Duodenal mucosa (tissue), 2 donors: Measurements from ENCODE around the gene GDNF.
"Not testable (repeated sequence)": the region's sequence is repeated elsewhere in the genome, so short reads cannot be mapped to it uniquely, and the experiment has no call there.

Experiments used
- H3K27ac ChIP-seq: one replicate; pipeline ENCODE4 v1.7.0; 2013; ENCODE audit warnings: low read depth, low read length
- H3K27me3 ChIP-seq, 2 donors: one replicate each; pipeline ENCODE4 v1.7.0; 2013; ENCODE audit warnings: low read length in 2 of 2, control low read depth in 1 of 2; ENCODE audit not compliant: insufficient read depth in 2 of 2, control insufficient read depth in 1 of 2
- H3K36me3 ChIP-seq, 2 donors: one replicate each; pipeline ENCODE4 v1.7.0; 2013; ENCODE audit warnings: low read length in 2 of 2, control low read depth in 1 of 2; ENCODE audit not compliant: insufficient read depth in 2 of 2, control insufficient read depth in 1 of 2
- H3K4me1 ChIP-seq, 2 donors: one replicate each; pipeline ENCODE4 v1.7.0; 2013; ENCODE audit warnings: low read length in 2 of 2, control low read depth in 1 of 2; ENCODE audit not compliant: insufficient read depth in 2 of 2, control insufficient read depth in 1 of 2
- H3K4me3 ChIP-seq, 2 donors: one replicate each; pipeline ENCODE4 v1.7.0; 2013; ENCODE audit warnings: low read length in 2 of 2, low read depth in 1 of 2
- H3K9ac ChIP-seq, 2 donors: one replicate each; pipeline ENCODE4 v1.7.0; 2013; ENCODE audit warnings: low read length in 2 of 2, low read depth in 1 of 2
- H3K9me3 ChIP-seq, 2 donors: one replicate each; pipeline ENCODE4 v1.7.0; 2013; ENCODE audit warnings: low read length in 2 of 2, control low read depth in 1 of 2; ENCODE audit not compliant: control insufficient read depth in 1 of 2

The GDNF gene

DNA sequence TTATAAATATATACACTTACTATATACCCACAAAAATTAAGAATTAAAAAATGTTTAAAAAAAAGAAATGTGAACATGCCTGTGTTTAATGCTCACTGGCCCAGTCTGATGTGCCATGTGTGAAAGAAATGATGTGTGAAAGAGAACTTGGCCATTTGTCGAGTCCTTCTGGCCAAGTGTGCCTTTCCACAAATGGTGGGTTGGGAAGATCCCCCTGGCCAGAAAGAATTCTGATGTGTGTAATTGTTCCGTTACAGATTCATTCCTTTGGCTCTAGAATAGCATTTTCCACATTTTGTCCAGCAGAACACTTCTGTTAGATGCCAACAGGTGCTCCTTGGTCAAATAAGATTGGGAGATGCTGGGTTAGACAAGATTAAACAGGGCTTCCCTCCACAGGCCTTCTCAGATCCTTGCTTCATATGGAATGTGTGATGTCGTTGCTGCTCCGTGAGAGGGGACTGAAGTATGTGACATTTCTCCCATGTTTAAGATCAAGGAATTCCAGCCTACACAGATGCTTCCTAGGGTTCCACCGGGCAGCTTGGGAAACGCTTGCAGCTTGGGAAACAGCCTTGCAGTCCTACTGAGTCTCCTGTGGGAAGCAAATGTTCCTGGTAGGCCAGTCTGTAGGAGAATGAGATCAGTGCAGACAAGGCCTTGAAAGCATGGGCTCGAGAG, 32.1 kb downstream of the GDNF start:
- Histone ChIP-seq H3K27me3 (no peaks in the 10 kb centered on the region), H3K27ac (no peak overlapping the region), H3K4me3 (no peak overlapping the region), H3K9ac (no peak overlapping the region), H3K4me1 (no peaks in the 10 kb centered on the region), H3K36me3 (no peaks in the 10 kb centered on the region), H3K9me3 (no peaks in the 10 kb centered on the region)

DNA sequence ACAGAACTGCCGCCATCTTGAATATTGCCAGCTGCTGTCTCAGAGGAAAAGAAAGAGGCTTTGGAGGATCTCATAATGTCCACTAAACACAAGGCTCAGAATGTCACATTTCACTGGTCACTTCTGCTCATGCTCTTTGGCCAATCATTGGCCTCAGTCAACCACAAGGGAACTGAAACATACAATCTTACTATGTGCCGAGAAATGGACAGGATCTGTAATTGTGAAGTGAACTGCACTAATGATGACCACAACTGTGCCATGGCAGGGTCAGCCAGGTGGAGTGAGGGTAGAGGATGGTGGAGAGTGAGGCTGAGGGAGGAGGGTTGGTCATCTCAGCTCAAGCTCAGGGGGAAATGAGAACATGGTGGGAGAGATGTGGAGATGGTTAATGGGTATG, 32.8 kb downstream of the GDNF start:
- Histone ChIP-seq H3K27ac (no peak overlapping the region), H3K4me1 (no peaks in the 10 kb centered on the region), H3K9ac (no peak overlapping the region), H3K9me3 (no peaks in the 10 kb centered on the region), H3K4me3 (no peak overlapping the region), H3K27me3 (no peaks in the 10 kb centered on the region), H3K36me3 (no peaks in the 10 kb centered on the region)

DNA sequence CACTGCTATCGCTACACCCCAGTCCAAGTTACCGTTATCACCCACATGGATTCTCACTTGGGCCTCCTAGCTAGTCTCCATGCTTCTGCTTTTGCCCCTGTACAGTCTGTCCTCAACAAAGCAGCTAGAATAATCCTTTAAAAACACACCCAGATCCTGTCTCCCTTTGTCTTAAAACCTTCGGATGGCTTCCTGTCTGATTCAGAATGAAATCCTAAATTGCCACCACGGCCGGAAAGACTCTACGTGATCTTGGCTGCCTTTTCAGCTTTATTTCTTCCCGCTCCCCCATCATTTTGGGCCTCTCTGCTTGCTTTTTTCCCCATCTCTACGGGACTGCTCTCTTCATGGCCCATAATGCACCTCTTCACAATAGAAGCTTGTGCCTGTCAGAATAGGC, 33.4 kb downstream of the GDNF start:
- Histone ChIP-seq H3K4me3 (no peak overlapping the region), H3K27me3 (no peaks in the 10 kb centered on the region), H3K4me1 (no peaks in the 10 kb centered on the region), H3K36me3 (no peaks in the 10 kb centered on the region), H3K9me3 (no peaks in the 10 kb centered on the region), H3K9ac (no peak overlapping the region), H3K27ac (no peak overlapping the region)

DNA sequence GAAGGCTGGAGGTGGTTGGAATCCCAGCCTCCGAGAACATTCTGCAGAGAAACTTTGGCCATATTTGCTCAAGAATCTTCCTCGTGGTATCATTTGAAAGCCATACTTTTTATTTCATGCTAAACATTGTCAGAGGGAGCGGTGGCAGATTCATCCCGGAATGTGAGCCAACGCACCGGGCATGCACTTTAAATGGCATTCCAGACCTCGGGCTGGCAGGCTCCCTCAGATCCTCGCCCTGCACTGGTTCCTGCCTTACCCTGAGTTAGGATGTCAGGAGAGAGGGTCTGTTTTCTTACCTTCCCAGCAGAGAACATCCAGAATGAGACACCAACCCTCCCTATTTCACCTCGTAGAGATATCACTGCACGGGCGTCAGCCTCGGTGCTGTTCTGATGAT, 33.8 kb downstream of the GDNF start:
- no peaks in the 10 kb centered on the region for H3K36me3 ChIP-seq
- H3K4me3 ChIP-seq, result no peak overlapping the region
- H3K9me3 ChIP-seq, result no peaks in the 10 kb centered on the region
- no peak overlapping the region for H3K9ac ChIP-seq
- H3K27me3 ChIP-seq, result no peaks in the 10 kb centered on the region
- H3K27ac ChIP-seq, result no peak overlapping the region
- H3K4me1 ChIP-seq, result no peaks in the 10 kb centered on the region

DNA sequence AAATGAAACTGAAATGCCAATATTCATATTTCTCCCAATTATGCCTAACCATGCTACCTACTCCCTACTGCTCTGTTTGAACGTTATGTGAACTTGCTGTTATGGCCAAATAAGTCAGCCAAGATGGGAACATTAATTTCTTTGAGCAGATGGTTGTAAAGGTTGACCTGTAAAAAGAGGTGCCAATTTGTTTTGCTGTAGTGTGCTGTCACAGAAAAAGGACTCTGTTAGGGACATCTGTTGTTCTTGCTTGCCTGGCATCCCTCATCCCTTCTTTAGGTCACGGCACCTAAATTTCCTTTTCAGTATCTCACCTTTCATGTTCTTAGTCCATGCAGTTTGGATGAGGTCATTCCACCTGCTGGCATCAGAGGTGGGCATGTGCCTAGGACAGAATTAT, 35.4 kb downstream of the GDNF start:
- H3K36me3 ChIP-seq, result no peaks in the 10 kb centered on the region
- H3K27ac ChIP-seq, result no peak overlapping the region
- H3K4me1 ChIP-seq, result no peaks in the 10 kb centered on the region
- no peak overlapping the region for H3K9ac ChIP-seq
- no peaks in the 10 kb centered on the region for H3K27me3 ChIP-seq
- H3K4me3 ChIP-seq, result no peak overlapping the region
- no peaks in the 10 kb centered on the region for H3K9me3 ChIP-seq

DNA sequence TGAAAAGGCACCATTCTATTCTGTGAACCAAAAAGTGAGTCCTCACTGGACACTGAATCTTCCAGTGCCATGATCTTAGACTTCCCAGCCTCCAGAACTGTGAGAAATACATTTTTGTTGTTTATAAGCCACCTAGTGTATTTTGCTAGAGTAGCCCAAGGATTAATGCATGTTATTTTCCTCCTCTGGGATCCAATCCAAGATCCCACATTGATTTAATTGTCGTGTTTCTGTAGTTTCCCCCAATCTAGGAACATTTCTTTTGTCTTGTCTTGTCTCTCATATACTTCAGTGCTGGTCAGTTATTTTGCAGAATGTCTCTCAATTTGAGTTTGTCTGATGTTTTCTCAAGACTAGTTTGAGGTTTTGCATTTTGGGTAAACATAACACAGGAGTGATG, 36.4 kb downstream of the GDNF start:
- H3K9me3 ChIP-seq, result no peaks in the 10 kb centered on the region
- no peak overlapping the region for H3K9ac ChIP-seq
- H3K27ac ChIP-seq, result no peak overlapping the region
- H3K36me3 ChIP-seq, result no peaks in the 10 kb centered on the region
- no peaks in the 10 kb centered on the region for H3K4me1 ChIP-seq
- H3K27me3 ChIP-seq, result no peaks in the 10 kb centered on the region
- H3K4me3 ChIP-seq, result no peak overlapping the region

DNA sequence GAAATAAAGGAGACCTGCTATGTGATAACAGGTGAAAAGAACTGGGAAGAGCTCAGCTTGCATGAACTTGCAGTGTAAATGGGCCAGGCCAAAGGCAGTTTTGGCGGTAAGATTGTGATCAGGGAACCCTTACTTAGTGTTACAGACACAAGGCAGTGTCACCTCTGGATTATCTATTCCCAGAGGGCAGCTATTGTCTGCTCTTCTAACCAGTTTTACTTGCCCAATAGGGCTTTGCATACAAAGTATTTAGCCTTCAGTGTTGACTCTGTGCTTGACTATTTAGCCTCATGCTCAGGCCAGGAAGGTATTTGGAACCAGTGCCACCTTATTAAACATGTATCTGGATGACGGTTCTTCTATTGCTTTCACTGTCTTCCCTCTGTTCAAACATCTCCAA, 38.3 kb downstream of the GDNF start:
- Histone ChIP-seq H3K27me3 (no peaks in the 10 kb centered on the region), H3K4me1 (no peaks in the 10 kb centered on the region), H3K9me3 (no peaks in the 10 kb centered on the region), H3K9ac (no peak overlapping the region), H3K4me3 (no peak overlapping the region), H3K36me3 (no peaks in the 10 kb centered on the region), H3K27ac (no peak overlapping the region)

DNA sequence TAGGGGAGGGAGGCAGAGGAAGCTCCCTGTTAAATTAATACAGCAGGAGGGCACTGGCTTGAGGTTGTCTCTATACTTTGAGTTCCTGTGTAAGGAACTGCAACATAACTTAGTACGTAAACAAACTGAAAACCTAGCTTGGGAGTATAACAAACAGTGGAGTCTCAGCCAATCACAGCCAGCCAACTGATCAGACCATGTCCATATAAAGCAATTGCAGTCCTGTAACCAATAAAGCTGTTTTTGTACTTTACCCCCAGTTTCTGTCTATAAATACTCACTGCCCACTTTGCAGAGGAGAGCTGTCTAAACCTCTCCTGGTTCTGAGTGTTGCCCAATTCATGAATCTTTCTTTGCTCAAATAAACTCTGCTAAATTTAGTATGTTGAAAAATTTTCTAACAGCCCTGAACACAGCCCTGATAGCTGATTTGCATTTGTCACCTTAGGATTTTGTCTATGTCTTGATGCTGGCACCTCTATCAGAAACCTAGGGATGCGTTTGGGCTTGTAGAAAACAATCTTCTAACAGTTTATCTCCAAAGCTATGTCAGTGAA, 39.9 kb downstream of the GDNF start:
- H3K36me3 ChIP-seq, result no peaks in the 10 kb centered on the region
- no peaks in the 10 kb centered on the region for H3K27me3 ChIP-seq
- H3K27ac ChIP-seq, result no peak overlapping the region
- H3K4me1 ChIP-seq, result no peaks in the 10 kb centered on the region
- no peak overlapping the region for H3K9ac ChIP-seq
- H3K9me3 ChIP-seq, result no peaks in the 10 kb centered on the region
- no peak overlapping the region for H3K4me3 ChIP-seq

- H3K36me3 ChIP-seq, H3K4me1 ChIP-seq: not testable (repeated sequence)
These were observed 43.4 kb downstream of the GDNF start for GRCh38 chr5:37796435-37796834.

DNA sequence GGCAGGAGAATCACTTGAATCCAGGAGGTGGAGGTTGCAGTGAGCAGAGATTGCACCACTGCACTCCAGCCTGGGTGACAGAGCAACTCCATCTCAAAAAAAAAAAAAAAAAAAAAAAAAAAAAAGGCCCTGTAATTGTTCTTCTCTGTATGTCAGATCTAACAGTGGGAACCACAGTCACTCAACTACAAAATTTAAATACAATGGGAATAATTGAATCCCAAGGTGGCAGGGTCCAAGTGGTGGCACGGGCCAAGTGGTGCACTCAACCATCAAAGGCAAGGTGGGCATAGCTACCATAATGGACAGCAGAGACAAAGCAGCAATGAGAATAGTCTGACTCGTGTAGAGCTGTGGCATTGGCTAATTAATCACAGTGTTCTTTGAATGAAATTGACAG, 44.5 kb downstream of the GDNF start:
- not testable (repeated sequence) for H3K4me3 ChIP-seq, H3K36me3 ChIP-seq, H3K9me3 ChIP-seq, H3K4me1 ChIP-seq, H3K27me3 ChIP-seq, H3K27ac ChIP-seq, H3K9ac ChIP-seq

More at GRCh38 chr5:37796435-37796834, 43.4 kb downstream of the GDNF start:
- not testable (repeated sequence) for H3K9ac ChIP-seq, H3K27me3 ChIP-seq, H3K4me3 ChIP-seq, H3K9me3 ChIP-seq, H3K27ac ChIP-seq
